Measurements from ENCODE around the gene HDDC2. TPM values are rescaled to one million over a fixed set of nuclear protein-coding genes. Genes with fewer than 3 reads are reported as not detected.

The HDDC2 gene
- total RNA-seq, 1 donor: 70.0 TPM

GRCh38 chr6:125264476-125264875 lies 37.3 kb downstream of the HDDC2 start:
- H3K4me3 ChIP-seq (ENCODE audit: low read depth, low read length): no peak overlapping the region
- DNase-seq (ENCODE audit: low read depth): no peak
- TF ChIP-seq CTCF (IDR thresholded peaks at IDR 0.05; ENCODE audit: insufficient read depth, low read depth, low read length): no peak

DNA sequence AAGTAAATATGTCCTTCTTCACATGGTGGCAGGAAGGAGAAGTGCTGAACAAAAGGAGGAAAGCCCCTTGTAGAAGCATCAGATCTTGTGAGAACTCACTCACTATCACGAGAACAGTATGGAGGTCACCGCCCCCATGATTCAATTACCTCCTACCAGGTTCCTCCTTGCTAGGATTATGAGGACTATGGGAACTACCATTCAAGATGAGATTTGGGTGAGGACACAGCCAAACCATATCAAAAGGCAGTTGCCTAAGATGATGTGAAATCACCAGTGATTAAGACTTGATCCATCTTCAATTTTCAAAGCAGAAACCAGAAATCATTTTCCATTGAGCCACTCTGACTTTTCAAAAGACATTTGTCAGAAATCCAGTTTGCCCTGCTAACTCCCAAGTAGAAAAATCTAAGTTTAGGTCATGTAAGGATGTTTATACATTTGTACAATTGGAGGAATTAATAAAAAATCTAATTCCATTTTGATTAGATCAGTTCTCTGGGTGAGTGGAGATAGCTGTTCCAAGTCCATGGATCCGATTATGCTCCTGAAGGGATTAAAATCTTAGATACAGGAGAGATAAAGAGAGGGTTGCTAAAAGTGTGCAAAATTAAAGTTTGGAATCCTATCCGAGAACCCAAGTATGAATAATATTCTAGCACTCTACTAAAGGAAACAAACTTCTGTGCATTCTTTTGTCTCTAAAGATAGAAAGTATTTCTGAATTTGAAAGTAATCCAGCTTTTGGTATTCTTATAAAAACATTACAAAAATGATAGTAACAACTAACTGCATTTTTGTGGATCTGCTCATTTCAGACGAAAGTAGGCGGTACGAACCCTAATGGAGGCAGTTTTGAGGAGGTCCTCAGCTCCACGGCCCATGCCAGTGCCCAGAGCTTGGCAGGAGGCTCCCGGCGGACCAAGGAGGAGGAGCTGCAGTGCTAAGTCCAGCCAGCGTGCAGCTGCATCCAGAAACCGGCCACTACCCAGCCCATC lies 39.5 kb downstream of the HDDC2 start:
- TF ChIP-seq CTCF (IDR thresholded peaks at IDR 0.05; ENCODE audit: insufficient read depth, low read depth, low read length): no peak
- no peak overlapping the region for H3K4me3 ChIP-seq (ENCODE audit: low read depth, low read length)
- no peak for DNase-seq (ENCODE audit: low read depth)

DNA sequence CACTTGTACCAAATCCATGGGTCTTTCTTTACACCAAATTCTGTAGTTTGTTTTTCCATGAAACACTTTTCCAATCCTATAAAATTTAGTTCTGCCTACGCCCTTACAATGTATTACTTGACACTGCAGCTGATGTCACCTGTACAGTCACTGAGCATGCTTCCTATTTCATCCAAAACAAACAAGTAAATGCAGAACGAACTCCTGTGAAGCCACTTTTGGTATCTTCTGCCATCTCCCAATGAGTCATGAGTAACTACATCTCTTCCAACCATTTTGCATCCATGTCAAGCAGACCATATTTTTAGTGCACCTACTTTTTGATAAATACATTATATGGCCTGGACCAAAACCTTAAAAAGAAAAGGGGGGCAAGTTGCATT lies 42.4 kb downstream of the HDDC2 start:
- H3K4me3 ChIP-seq (ENCODE audit: low read depth, low read length): no peak overlapping the region

GRCh38 chr6:125258651-125259353 lies 43.0 kb downstream of the HDDC2 start:
- DNase-seq (ENCODE audit: low read depth): no peak
- H3K4me3 ChIP-seq (ENCODE audit: low read depth, low read length): no peak overlapping the region
- no peak for TF ChIP-seq CTCF (IDR thresholded peaks at IDR 0.05; ENCODE audit: insufficient read depth, low read depth, low read length)

More for the DNA sequence above, 42.4 kb downstream of the HDDC2 start:
- DNase-seq (ENCODE audit: low read depth): no peak
- TF ChIP-seq CTCF (IDR thresholded peaks at IDR 0.05; ENCODE audit: insufficient read depth, low read depth, low read length): no peak

DNA sequence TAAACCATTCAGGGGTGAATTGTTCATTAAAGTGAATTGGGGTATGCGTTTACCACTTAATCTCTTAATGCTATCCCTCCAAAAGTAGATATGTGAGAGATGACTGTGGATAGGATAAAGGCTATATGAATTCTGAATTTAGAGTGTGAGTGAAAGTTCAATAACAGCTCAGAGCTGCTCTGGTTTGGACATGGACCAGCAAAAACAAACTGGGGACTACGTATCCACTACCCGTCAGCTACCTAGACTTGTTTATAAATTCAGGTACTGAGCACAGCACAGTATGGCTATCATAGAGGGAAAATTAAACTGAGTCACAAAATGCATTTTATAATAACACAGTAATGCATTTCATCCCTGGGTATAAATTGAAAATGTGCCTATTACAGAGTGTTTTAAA lies 44.4 kb downstream of the HDDC2 start:
- no peak for DNase-seq (ENCODE audit: low read depth)
- H3K4me3 ChIP-seq (ENCODE audit: low read depth, low read length): no peak overlapping the region
- TF ChIP-seq CTCF (IDR thresholded peaks at IDR 0.05; ENCODE audit: insufficient read depth, low read depth, low read length): no peak

- TF ChIP-seq CTCF (IDR thresholded peaks at IDR 0.05; ENCODE audit: insufficient read depth, low read depth, low read length): no peak
- H3K4me3 ChIP-seq (ENCODE audit: low read depth, low read length): no peak overlapping the region
- DNase-seq (ENCODE audit: low read depth): no peak
Measured at GRCh38 chr6:125255201-125255600, 46.6 kb downstream of the HDDC2 start.
